Measurements from ENCODE around the gene PRKN. TPM values are rescaled to one million over a fixed set of nuclear protein-coding genes. Genes with fewer than 3 reads are reported as not detected.

PRKN gene
- total RNA-seq, 1 experiment from 2014 or later: 2.0 TPM

DNA sequence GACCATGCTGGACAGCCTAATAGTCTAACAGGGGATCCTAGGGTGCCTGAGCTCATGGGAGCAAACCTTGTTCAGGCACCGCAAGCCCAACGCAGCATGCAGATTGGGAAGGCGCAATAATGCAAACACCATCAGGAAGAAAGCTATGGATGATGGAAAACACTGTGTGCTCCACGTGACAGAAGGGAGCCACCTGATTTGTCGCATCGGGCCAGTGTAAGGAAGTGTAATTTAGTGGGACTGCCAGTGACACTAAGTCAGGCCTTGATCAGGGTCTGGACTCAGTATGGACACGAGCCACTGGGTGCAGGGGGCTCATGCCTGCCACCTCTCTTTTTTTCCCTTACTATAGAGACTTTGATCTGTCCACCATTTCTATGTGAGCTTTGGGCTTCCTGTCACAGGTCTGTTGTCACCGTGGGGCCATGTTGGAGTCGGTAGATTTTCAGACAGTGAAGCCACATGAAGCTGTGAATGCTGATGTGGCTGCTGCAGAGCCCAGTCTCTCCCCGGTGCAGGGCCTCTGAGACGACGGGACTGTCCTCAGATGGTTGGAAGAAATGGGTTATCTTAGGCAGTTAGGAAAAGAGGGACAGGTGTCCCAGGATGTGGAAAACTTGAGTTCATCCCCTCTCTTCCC, 1379.5 kb downstream of the PRKN start:
- H3K4me1 Mint-ChIP-seq: peaks cover 2 to 7% of the 10 kb centered on the region in 2 experiments
- H2AK5ac ChIP-seq (ENCODE audit: insufficient read length, low read length): no peak overlapping the region
- no peak overlapping the region for H4K5ac ChIP-seq (ENCODE audit: insufficient read length, low read depth, low read length)
- no peaks in the 10 kb centered on the region for H3K79me2 ChIP-seq (ENCODE audit: insufficient read depth, low read length)
- no CpG with 5 or more reads among the region's 12 CpGs for WGBS (ENCODE audit: extremely low coverage, insufficient read length, low lambda C conversion rate)
- no peaks in the 10 kb centered on the region for H3K27me3 Mint-ChIP-seq (ENCODE audit: low read depth)
- no peak overlapping the region for H4K91ac ChIP-seq (ENCODE audit: insufficient read length, low read depth, low read length)
- H2BK5ac ChIP-seq (ENCODE audit: insufficient read length, low read length): no peak overlapping the region
- no peaks in the 10 kb centered on the region for H3K23me2 ChIP-seq (ENCODE audit: insufficient read length, low read depth, low read length, poor library complexity, severe bottlenecking)
- no peak overlapping the region for H4K8ac ChIP-seq (replicated peaks; ENCODE audit: insufficient read length, low read depth, low read length)
- H3K4me1 ChIP-seq (ENCODE audit: insufficient read depth, low read length): no peaks in the 10 kb centered on the region
- no peak overlapping the region for H2BK20ac ChIP-seq (ENCODE audit: low read depth, low read length, poor library complexity, severe bottlenecking)
- H3K9me3 Mint-ChIP-seq: no peaks in the 10 kb centered on the region
- H3K79me1 ChIP-seq (ENCODE audit: insufficient read depth, low read depth, low read length, poor library complexity, severe bottlenecking): no peaks in the 10 kb centered on the region
- H3K56ac ChIP-seq (ENCODE audit: insufficient read length, low read depth, low read length): no peak overlapping the region
- no peak overlapping the region for H3K27ac ChIP-seq (ENCODE audit: insufficient read length, low read depth, low read length)
- TF ChIP-seq, protein P1, sequence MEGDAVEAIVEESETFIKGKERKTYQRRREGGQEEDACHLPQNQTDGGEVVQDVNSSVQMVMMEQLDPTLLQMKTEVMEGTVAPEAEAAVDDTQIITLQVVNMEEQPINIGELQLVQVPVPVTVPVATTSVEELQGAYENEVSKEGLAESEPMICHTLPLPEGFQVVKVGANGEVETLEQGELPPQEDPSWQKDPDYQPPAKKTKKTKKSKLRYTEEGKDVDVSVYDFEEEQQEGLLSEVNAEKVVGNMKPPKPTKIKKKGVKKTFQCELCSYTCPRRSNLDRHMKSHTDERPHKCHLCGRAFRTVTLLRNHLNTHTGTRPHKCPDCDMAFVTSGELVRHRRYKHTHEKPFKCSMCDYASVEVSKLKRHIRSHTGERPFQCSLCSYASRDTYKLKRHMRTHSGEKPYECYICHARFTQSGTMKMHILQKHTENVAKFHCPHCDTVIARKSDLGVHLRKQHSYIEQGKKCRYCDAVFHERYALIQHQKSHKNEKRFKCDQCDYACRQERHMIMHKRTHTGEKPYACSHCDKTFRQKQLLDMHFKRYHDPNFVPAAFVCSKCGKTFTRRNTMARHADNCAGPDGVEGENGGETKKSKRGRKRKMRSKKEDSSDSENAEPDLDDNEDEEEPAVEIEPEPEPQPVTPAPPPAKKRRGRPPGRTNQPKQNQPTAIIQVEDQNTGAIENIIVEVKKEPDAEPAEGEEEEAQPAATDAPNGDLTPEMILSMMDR (conservative IDR thresholded peaks at IDR 0.05): no peak
- H2AFZ ChIP-seq (ENCODE audit: low read length): no peak overlapping the region
- H3T11ph ChIP-seq (ENCODE audit: low read length): no peak overlapping the region
- H3K4me2 ChIP-seq (ENCODE audit: insufficient read depth, insufficient read length, low read length): no peak overlapping the region
- no peak overlapping the region for H3K9ac ChIP-seq (ENCODE audit: extremely low read depth, insufficient read length, low read length)
- H3K9me3 ChIP-seq (ENCODE audit: control insufficient read depth, low read depth, low read length): no peaks in the 10 kb centered on the region
- H3K27me3 ChIP-seq (ENCODE audit: insufficient read depth, low read length): no peaks in the 10 kb centered on the region
- H3K27ac Mint-ChIP-seq: no peak overlapping the region
- H3K4ac ChIP-seq (ENCODE audit: low read depth, low read length): no peak overlapping the region
- H3K4me3 Mint-ChIP-seq: no peak overlapping the region
- no peaks in the 10 kb centered on the region for H3K36me3 Mint-ChIP-seq (ENCODE audit: insufficient read depth in 1 of 3, low read depth in 3 of 3)
- no peaks in the 10 kb centered on the region for H4K20me1 ChIP-seq (ENCODE audit: control insufficient read depth, insufficient read depth, insufficient read length)
- H2BK15ac ChIP-seq (ENCODE audit: low read depth, low read length): no peak overlapping the region
- no peak overlapping the region; the same call in 1 of the 2 replicates for H3K14ac ChIP-seq (ENCODE audit: insufficient read depth, low read length)
- H2BK12ac ChIP-seq (ENCODE audit: insufficient read length, low read depth, low read length): no peak overlapping the region
- DNase-seq: no peak
- no peak overlapping the region for H3K18ac ChIP-seq (ENCODE audit: insufficient read length, low read depth, low read length)
- H2BK120ac ChIP-seq (ENCODE audit: low read depth, low read length, poor library complexity, severe bottlenecking): no peak overlapping the region
- no peak overlapping the region for H3K23ac ChIP-seq (ENCODE audit: insufficient read length, low read depth, low read length)
